Activated naive CD8-positive, alpha-beta T cell treated with anti-CD3 and anti-CD28 coated beads, Interleukin-2, amount 50 U/mL, for 24 hours (primary cell): ENCODE data around the gene USP32.

ENCODE experiments used
- ATAC-seq: fragments of 150-1000 bp; cut with Tn5 transposase; one replicate; pipeline ENCODE4 v1.10.0; 2021
- DNase-seq: peaks from one replicate; pipeline ENCODE4 v3.0.0; 2021
- H3K27ac Mint-ChIP-seq: one replicate; pipeline ENCODE4 v1.8.0; 2021; ENCODE audit warnings: mild to moderate bottlenecking, mixed read lengths
- H3K27me3 Mint-ChIP-seq: one replicate; pipeline ENCODE4 v1.8.0; 2021; ENCODE audit warnings: mixed read lengths
- H3K36me3 Mint-ChIP-seq: one replicate; pipeline ENCODE4 v1.8.0; 2021; ENCODE audit warnings: low read depth, mixed read lengths
- H3K4me1 Mint-ChIP-seq: one replicate; pipeline ENCODE4 v1.8.0; 2021; ENCODE audit warnings: mixed read lengths
- H3K4me3 Mint-ChIP-seq: one replicate; pipeline ENCODE4 v1.8.0; 2021; ENCODE audit warnings: mild to moderate bottlenecking, moderate library complexity, mixed read lengths
- H3K9me3 Mint-ChIP-seq: one replicate; pipeline ENCODE4 v1.8.0; 2021; ENCODE audit warnings: mixed read lengths

The USP32 gene

GRCh38 chr17:60174035-60174434 is 217.9 kb downstream of the USP32 start:
- no peak for DNase-seq
- H3K36me3 Mint-ChIP-seq: peaks cover 3% of the 10 kb centered on the region
- ATAC-seq: no peak
- H3K27ac Mint-ChIP-seq: no peak overlapping the region
- H3K9me3 Mint-ChIP-seq: no peaks in the 10 kb centered on the region
- H3K27me3 Mint-ChIP-seq: no peaks in the 10 kb centered on the region
- no peak overlapping the region for H3K4me3 Mint-ChIP-seq
- H3K4me1 Mint-ChIP-seq: peaks cover 17% of the 10 kb centered on the region

- Mint-ChIP-seq H3K27ac (no peak overlapping the region), H3K36me3 (no peaks in the 10 kb centered on the region), H3K4me1 (peaks cover 17% of the 10 kb centered on the region), H3K4me3 (no peak overlapping the region), H3K9me3 (no peaks in the 10 kb centered on the region), H3K27me3 (no peaks in the 10 kb centered on the region)
- peak; percentile 25 for ATAC-seq
- DNase-seq: no peak
Observed at GRCh38 chr17:60173304-60173819, 218.6 kb downstream of the USP32 start.

- Mint-ChIP-seq H3K4me3 (no peak overlapping the region), H3K27ac (no peak overlapping the region), H3K9me3 (no peaks in the 10 kb centered on the region), H3K4me1 (peaks cover 17% of the 10 kb centered on the region), H3K27me3 (no peaks in the 10 kb centered on the region), H3K36me3 (no peaks in the 10 kb centered on the region)
- DNase-seq (no peak), ATAC-seq (no peak)
Observed at GRCh38 chr17:60171753-60172079, 220.2 kb downstream of the USP32 start.

GRCh38 chr17:60170835-60171752 is 220.8 kb downstream of the USP32 start:
- Mint-ChIP-seq H3K4me3 (no peak overlapping the region), H3K27ac (no peak overlapping the region)
- no peak for ATAC-seq

GRCh38 chr17:60169921-60170817 is 221.8 kb downstream of the USP32 start:
- Mint-ChIP-seq H3K9me3 (no peaks in the 10 kb centered on the region), H3K27me3 (no peaks in the 10 kb centered on the region), H3K36me3 (no peaks in the 10 kb centered on the region), H3K4me1 (peaks cover 26% of the 10 kb centered on the region), H3K27ac (peak overlapping the region; percentile 8), H3K4me3 (no peak overlapping the region)
- DNase-seq: no peak
- ATAC-seq: no peak

More at GRCh38 chr17:60170835-60171752, 220.8 kb downstream of the USP32 start:
- peaks cover 18% of the 10 kb centered on the region for H3K4me1 Mint-ChIP-seq
- no peaks in the 10 kb centered on the region for H3K27me3 Mint-ChIP-seq
- no peaks in the 10 kb centered on the region for H3K9me3 Mint-ChIP-seq
- no peak for DNase-seq
- H3K36me3 Mint-ChIP-seq: no peaks in the 10 kb centered on the region

- Mint-ChIP-seq H3K4me1 (peaks cover 26% of the 10 kb centered on the region), H3K9me3 (no peaks in the 10 kb centered on the region), H3K4me3 (no peak overlapping the region), H3K27me3 (no peaks in the 10 kb centered on the region), H3K27ac (no peak overlapping the region), H3K36me3 (no peaks in the 10 kb centered on the region)
- ATAC-seq: peak; percentile 23
- DNase-seq: no peak
Observed at GRCh38 chr17:60168654-60169053, 223.3 kb downstream of the USP32 start.

- Mint-ChIP-seq H3K27ac (no peak overlapping the region), H3K4me3 (no peak overlapping the region), H3K4me1 (peaks cover 22% of the 10 kb centered on the region), H3K36me3 (no peaks in the 10 kb centered on the region), H3K27me3 (peaks cover 2% of the 10 kb centered on the region), H3K9me3 (no peaks in the 10 kb centered on the region)
- DNase-seq: no peak
- ATAC-seq: no peak
Observed at GRCh38 chr17:60167065-60167741, 224.7 kb downstream of the USP32 start.

- DNase-seq (peak; percentile 37), ATAC-seq (peak; percentile 83)
- peaks cover 5% of the 10 kb centered on the region for H3K27me3 Mint-ChIP-seq
- no peaks in the 10 kb centered on the region for H3K36me3 Mint-ChIP-seq
- no peak overlapping the region for H3K4me3 Mint-ChIP-seq
- H3K9me3 Mint-ChIP-seq: no peaks in the 10 kb centered on the region
- no peak overlapping the region for H3K27ac Mint-ChIP-seq
- peaks cover 22% of the 10 kb centered on the region for H3K4me1 Mint-ChIP-seq
Observed at GRCh38 chr17:60165971-60166370, 226.0 kb downstream of the USP32 start.

- Mint-ChIP-seq H3K9me3 (no peaks in the 10 kb centered on the region), H3K4me1 (peaks cover 16% of the 10 kb centered on the region), H3K27me3 (peaks cover 7% of the 10 kb centered on the region), H3K27ac (no peak overlapping the region), H3K4me3 (no peak overlapping the region), H3K36me3 (no peaks in the 10 kb centered on the region)
- ATAC-seq: no peak
- DNase-seq: no peak
Observed at GRCh38 chr17:60165223-60165622, 226.7 kb downstream of the USP32 start.

GRCh38 chr17:60164697-60165096 is 227.2 kb downstream of the USP32 start:
- H3K9me3 Mint-ChIP-seq: no peaks in the 10 kb centered on the region
- H3K4me3 Mint-ChIP-seq: no peak overlapping the region
- H3K4me1 Mint-ChIP-seq: peaks cover 10% of the 10 kb centered on the region
- no peak for DNase-seq
- H3K27ac Mint-ChIP-seq: no peak overlapping the region
- no peak for ATAC-seq
- H3K36me3 Mint-ChIP-seq: no peaks in the 10 kb centered on the region
- peaks cover 13% of the 10 kb centered on the region for H3K27me3 Mint-ChIP-seq

GRCh38 chr17:60164164-60164563 is 227.8 kb downstream of the USP32 start:
- Mint-ChIP-seq H3K27ac (no peak overlapping the region), H3K36me3 (no peaks in the 10 kb centered on the region), H3K9me3 (no peaks in the 10 kb centered on the region), H3K4me3 (no peak overlapping the region), H3K4me1 (peaks cover 9% of the 10 kb centered on the region), H3K27me3 (peaks cover 15% of the 10 kb centered on the region)
- ATAC-seq (no peak), DNase-seq (no peak)

GRCh38 chr17:60163108-60163784 is 228.7 kb downstream of the USP32 start:
- Mint-ChIP-seq H3K9me3 (no peaks in the 10 kb centered on the region), H3K27me3 (peaks cover 15% of the 10 kb centered on the region), H3K27ac (no peak overlapping the region), H3K4me1 (peaks cover 9% of the 10 kb centered on the region), H3K36me3 (no peaks in the 10 kb centered on the region), H3K4me3 (no peak overlapping the region)
- no peak for ATAC-seq
- no peak for DNase-seq

GRCh38 chr17:60161598-60162330 is 230.2 kb downstream of the USP32 start:
- Mint-ChIP-seq H3K27ac (no peak overlapping the region), H3K4me3 (no peak overlapping the region), H3K4me1 (peaks cover 9% of the 10 kb centered on the region), H3K9me3 (no peaks in the 10 kb centered on the region), H3K27me3 (peaks cover 16% of the 10 kb centered on the region), H3K36me3 (no peaks in the 10 kb centered on the region)
- no peak for DNase-seq
- no peak for ATAC-seq
